Neural progenitor cell (in vitro differentiated cells): ENCODE measurements around the gene IL2RA. TPM values are rescaled to one million over a fixed set of nuclear protein-coding genes. Genes with fewer than 3 reads are reported as not detected.
A peak's percentile ranks its signal among the peaks of the same experiment; 100 is the strongest.

Experiments
- DNase-seq: peaks from one replicate; pipeline ENCODE4 v3.0.0-alpha.2; 2016; ENCODE audit warnings: low spot score
- H2AFZ ChIP-seq: fragments of 200-600 bp; sonication (generic); replicated peaks from 2 replicates; pipeline ENCODE4 v1.6.1; 2016; ENCODE audit warnings: antibody characterized with exemption
- H3F3A ChIP-seq: fragments of 200-600 bp; sonication (generic); 2 replicates; pipeline ENCODE4 v1.6.1; 2016; ENCODE audit warnings: antibody characterized with exemption, low read depth
- H3K27ac ChIP-seq: fragments of 200-600 bp; sonication (generic); 2 replicates; pipeline ENCODE4 v1.5.1; 2016; ENCODE audit warnings: mild to moderate bottlenecking
- H3K27me3 ChIP-seq: fragments of 200-600 bp; sonication (generic); 2 replicates; pipeline ENCODE4 v1.6.1; 2016; ENCODE audit warnings: mild to moderate bottlenecking, moderate library complexity
- H3K36me3 ChIP-seq: fragments of 200-600 bp; sonication (generic); 2 replicates; pipeline ENCODE4 v1.5.1; 2016
- H3K4me1 ChIP-seq: fragments of 200-600 bp; sonication (generic); 2 replicates; pipeline ENCODE4 v1.6.1; 2016; ENCODE audit warnings: mixed run types
- H3K4me2 ChIP-seq: fragments of 200-600 bp; sonication (generic); 2 replicates; pipeline ENCODE4 v1.6.1; 2016
- H3K4me3 ChIP-seq: fragments of 200-600 bp; sonication (generic); 2 replicates; pipeline ENCODE4 v1.5.1; 2016
- H3K79me2 ChIP-seq: fragments of 200-600 bp; sonication (generic); 2 replicates; pipeline ENCODE4 v1.6.1; 2016; ENCODE audit warnings: low read depth
- H3K9ac ChIP-seq: fragments of 200-600 bp; sonication (generic); 2 replicates; pipeline ENCODE4 v1.6.1; 2016
- H3K9me3 ChIP-seq: fragments of 200-600 bp; sonication (generic); 2 replicates; pipeline ENCODE4 v1.5.1; 2016; ENCODE audit warnings: low read depth
- H4K20me1 ChIP-seq: fragments of 200-600 bp; sonication (generic); 2 replicates; pipeline ENCODE4 v1.6.1; 2016; ENCODE audit warnings: low read depth
- H3K27ac Mint-ChIP-seq: 3 replicates; pipeline ENCODE4 v1.8.0; 2021; ENCODE audit warnings: mixed read lengths
- H3K27me3 Mint-ChIP-seq: 2 replicates; pipeline ENCODE4 v1.8.0; 2022; ENCODE audit warnings: low read depth, mild to moderate bottlenecking, inconsistent platforms, moderate library complexity, mixed read lengths; ENCODE audit not compliant: insufficient read depth
- H3K36me3 Mint-ChIP-seq: 3 replicates; pipeline ENCODE4 v1.8.0; 2021; ENCODE audit warnings: mixed read lengths
- H3K4me1 Mint-ChIP-seq: 3 replicates; pipeline ENCODE4 v1.8.0; 2021; ENCODE audit warnings: mixed read lengths
- H3K4me3 Mint-ChIP-seq: 3 replicates; pipeline ENCODE4 v1.8.0; 2021; ENCODE audit warnings: mild to moderate bottlenecking, moderate library complexity, mixed read lengths
- H3K9me3 Mint-ChIP-seq: 3 replicates; pipeline ENCODE4 v1.8.0; 2020; ENCODE audit warnings: mixed read lengths
- EZH2 ChIP-seq: fragments of 200-600 bp; sonication (generic); IDR thresholded peaks from 2 replicates; pipeline ENCODE4 v1.6.1; 2017; ENCODE audit warnings: antibody characterized with exemption, mild to moderate bottlenecking, moderate library complexity
- EZH2phosphoT487 ChIP-seq: fragments of 200-600 bp; sonication (generic); IDR thresholded peaks from 2 replicates; pipeline ENCODE4 v1.6.1; 2017; ENCODE audit warnings: antibody characterized with exemption
- total RNA-seq: library from RNA; depleted of rRNA; stranded (reverse); fragments of >200 nt; gene quantifications from 2 replicates; pipeline ENCODE4 v1.2.3, GENCODE V29; 2015; ENCODE audit warnings: low replicate concordance
- TF ChIP-seq, protein P1 (sequence below): fragments of 200-600 bp; sonication (generic); IDR thresholded peaks from 2 replicates; pipeline ENCODE4 v1.5.1; 2017; ENCODE audit warnings: antibody characterized with exemption, mild to moderate bottlenecking

IL2RA gene
- total RNA-seq, 1 donor from 2014 or later, result not detected

DNA sequence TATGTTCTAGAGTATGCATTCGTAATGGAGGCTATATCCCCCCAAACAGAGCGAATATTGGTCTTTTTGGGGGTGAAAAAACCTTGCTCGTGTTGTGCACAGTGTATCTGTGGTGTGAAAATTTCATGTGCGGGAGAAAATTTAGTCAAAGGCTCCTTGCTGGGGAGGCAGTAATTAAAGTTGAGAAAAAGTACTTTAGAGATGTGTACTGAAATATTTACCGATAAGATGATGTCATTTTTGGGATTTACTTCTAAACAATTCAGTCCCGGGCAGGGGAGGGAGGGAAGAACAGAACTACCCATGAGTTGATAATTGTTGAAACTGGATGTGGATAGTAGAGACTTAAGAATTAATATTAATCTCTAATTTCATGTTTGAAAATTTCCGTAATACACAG, 36.0 kb upstream of the IL2RA start:
- peaks cover 23% of the 10 kb centered on the region for H3K4me1 Mint-ChIP-seq
- H3K9me3 ChIP-seq, result no peaks in the 10 kb centered on the region
- H2AFZ ChIP-seq, result no peak overlapping the region
- no peak for DNase-seq
- H3K27ac ChIP-seq, result no peak overlapping the region
- peaks cover 11% of the 10 kb centered on the region for H3F3A ChIP-seq
- H3K4me1 ChIP-seq, result peaks cover 8% of the 10 kb centered on the region
- TF ChIP-seq EZH2phosphoT487, result no peak
- TF ChIP-seq, protein P1, sequence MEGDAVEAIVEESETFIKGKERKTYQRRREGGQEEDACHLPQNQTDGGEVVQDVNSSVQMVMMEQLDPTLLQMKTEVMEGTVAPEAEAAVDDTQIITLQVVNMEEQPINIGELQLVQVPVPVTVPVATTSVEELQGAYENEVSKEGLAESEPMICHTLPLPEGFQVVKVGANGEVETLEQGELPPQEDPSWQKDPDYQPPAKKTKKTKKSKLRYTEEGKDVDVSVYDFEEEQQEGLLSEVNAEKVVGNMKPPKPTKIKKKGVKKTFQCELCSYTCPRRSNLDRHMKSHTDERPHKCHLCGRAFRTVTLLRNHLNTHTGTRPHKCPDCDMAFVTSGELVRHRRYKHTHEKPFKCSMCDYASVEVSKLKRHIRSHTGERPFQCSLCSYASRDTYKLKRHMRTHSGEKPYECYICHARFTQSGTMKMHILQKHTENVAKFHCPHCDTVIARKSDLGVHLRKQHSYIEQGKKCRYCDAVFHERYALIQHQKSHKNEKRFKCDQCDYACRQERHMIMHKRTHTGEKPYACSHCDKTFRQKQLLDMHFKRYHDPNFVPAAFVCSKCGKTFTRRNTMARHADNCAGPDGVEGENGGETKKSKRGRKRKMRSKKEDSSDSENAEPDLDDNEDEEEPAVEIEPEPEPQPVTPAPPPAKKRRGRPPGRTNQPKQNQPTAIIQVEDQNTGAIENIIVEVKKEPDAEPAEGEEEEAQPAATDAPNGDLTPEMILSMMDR, result no peak
- no peak for TF ChIP-seq EZH2
- H3K36me3 Mint-ChIP-seq, result peaks cover 32% of the 10 kb centered on the region
- H3K79me2 ChIP-seq, result peaks cover 87% of the 10 kb centered on the region
- H3K4me3 Mint-ChIP-seq, result no peak overlapping the region
- no peak overlapping the region for H3K4me3 ChIP-seq
- no peak overlapping the region for H3K4me2 ChIP-seq
- no peak overlapping the region for H3K9ac ChIP-seq
- peaks cover 23% of the 10 kb centered on the region for H3K36me3 ChIP-seq
- H4K20me1 ChIP-seq, result peaks cover 74% of the 10 kb centered on the region
- H3K9me3 Mint-ChIP-seq, result peaks cover 3% of the 10 kb centered on the region
- peaks cover 5% of the 10 kb centered on the region for H3K27me3 Mint-ChIP-seq
- no peak overlapping the region for H3K27ac Mint-ChIP-seq
- H3K27me3 ChIP-seq, result no peaks in the 10 kb centered on the region

DNA sequence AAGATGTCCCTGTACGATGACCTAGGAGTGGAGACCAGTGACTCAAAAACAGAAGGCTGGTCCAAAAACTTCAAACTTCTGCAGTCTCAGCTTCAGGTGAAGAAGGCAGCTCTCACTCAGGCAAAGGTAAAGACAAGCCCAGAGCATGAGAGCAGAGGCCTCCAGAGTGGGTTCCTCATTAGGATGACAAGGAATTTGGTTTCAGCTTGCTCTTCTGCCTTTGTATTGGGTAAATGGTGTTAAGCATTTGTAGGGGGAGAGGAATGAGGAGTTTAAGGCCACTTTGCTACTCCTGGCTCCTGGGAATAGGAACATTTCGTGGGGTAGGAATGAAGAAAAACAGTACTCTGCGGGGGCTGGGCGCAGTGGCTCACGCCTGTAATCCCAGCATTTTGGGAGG, 34.9 kb upstream of the IL2RA start:
- Histone ChIP-seq H3K27me3 (no peaks in the 10 kb centered on the region), H3K4me3 (no peak overlapping the region), H3F3A (peaks cover 11% of the 10 kb centered on the region), H3K9me3 (no peaks in the 10 kb centered on the region), H2AFZ (no peak overlapping the region), H3K36me3 (peaks cover 22% of the 10 kb centered on the region), H3K79me2 (peaks cover 92% of the 10 kb centered on the region), H3K4me1 (peaks cover 8% of the 10 kb centered on the region), H3K27ac (peak overlapping the region; percentile 49), H4K20me1 (peaks cover 81% of the 10 kb centered on the region), H3K9ac (no peak overlapping the region), H3K4me2 (no peak overlapping the region)
- Mint-ChIP-seq H3K27me3 (peaks cover 5% of the 10 kb centered on the region), H3K9me3 (peaks cover 3% of the 10 kb centered on the region), H3K27ac (no peak overlapping the region), H3K4me3 (no peak overlapping the region), H3K4me1 (peaks cover 28% of the 10 kb centered on the region), H3K36me3 (peaks cover 35% of the 10 kb centered on the region)
- TF ChIP-seq, protein P1, result no peak
- no peak for DNase-seq

- Mint-ChIP-seq H3K4me3 (no peak overlapping the region), H3K27ac (no peak overlapping the region), H3K36me3 (peaks cover 33% of the 10 kb centered on the region), H3K4me1 (peaks cover 38% of the 10 kb centered on the region), H3K9me3 (peaks cover 3% of the 10 kb centered on the region), H3K27me3 (peaks cover 5% of the 10 kb centered on the region)
- H3K4me1 ChIP-seq, result peaks cover 13% of the 10 kb centered on the region
- peaks cover 98% of the 10 kb centered on the region for H3K79me2 ChIP-seq
- peaks cover 11% of the 10 kb centered on the region for H3K36me3 ChIP-seq
- H3K27me3 ChIP-seq, result no peaks in the 10 kb centered on the region
- H2AFZ ChIP-seq, result no peak overlapping the region
- H3K9ac ChIP-seq, result no peak overlapping the region
- peaks cover 11% of the 10 kb centered on the region for H3F3A ChIP-seq
- no peak overlapping the region for H3K4me2 ChIP-seq
- H3K9me3 ChIP-seq, result no peaks in the 10 kb centered on the region
- H3K4me3 ChIP-seq, result no peak overlapping the region
- TF ChIP-seq EZH2 (no peak), EZH2phosphoT487 (no peak)
- TF ChIP-seq, protein P1, result no peak
- no peak overlapping the region for H3K27ac ChIP-seq
- peaks cover 91% of the 10 kb centered on the region for H4K20me1 ChIP-seq
- peak; percentile 13 for DNase-seq
These were observed 33.8 kb upstream of the IL2RA start for GRCh38 chr10:6095810-6096570.
